HepG2 (cell line): ENCODE results near the gene SYNGR1. TPM values are rescaled to one million over a fixed set of nuclear protein-coding genes. Genes with fewer than 3 reads are reported as not detected.

Experiments used
- ATAC-seq: fragments of 200-7000 bp; cut with Tn5 transposase; 3 replicates; pipeline ENCODE4 v1.9.1; 2020; ENCODE audit warnings: mild to moderate bottlenecking, moderate library complexity
- BruUV-seq: library from RNA; stranded (reverse); fragments of 400-500 nt; replicated peaks from 2 replicates; lab custom pipeline; 2021; lab: Mats Ljungman, UMichigan
- CTCF ChIA-PET: fragments of 300-600 bp; formaldehyde crosslinking; extraction: SDS; loops from one replicate; lab custom pipeline; 2021; ENCODE audit warnings: low total read pairs, inconsistent platforms, low intra/inter-chr PET ratio; lab: Yijun Ruan, JAX
- POLR2A ChIA-PET: fragments of 350-600 bp; sonication (Branson Sonifier 250); formaldehyde crosslinking; loops from one replicate; lab custom pipeline; 2020; ENCODE audit warnings: antibody characterized with exemption, inconsistent platforms; lab: Yijun Ruan, JAX
- DNase-seq: peaks from one replicate; pipeline ENCODE4 v3.0.0-alpha.2; 2015; ENCODE audit warnings: low spot score
- FAIRE-seq: peaks from 3 replicates; lab custom pipeline; 2011; peaks lifted over from hg19 to GRCh38; lab: Jason Lieb, UNC
- H2AFZ ChIP-seq: one replicate; pipeline ENCODE4 v1.6.1; 2011; ENCODE audit warnings: low read length, inconsistent platforms
- H3K27ac ChIP-seq: fragments of 300-600 bp; 3 replicates; pipeline ENCODE4 v1.8.0; 2011; ENCODE audit warnings: mixed run types, mild to moderate bottlenecking, mixed read lengths, low read length, inconsistent platforms; ENCODE audit not compliant: insufficient read depth; ENCODE audit errors: extremely low read length
- H3K27me3 ChIP-seq, 2 experiments: fragments of 200-600 bp in 1 of 2; 2 replicates in 1 of 2; 3 replicates in 1 of 2; pipeline versions ENCODE4 v1.6.0 to v1.8.0; 2011; ENCODE audit warnings: low read length in 2 of 2, mild to moderate bottlenecking in 2 of 2, moderate library complexity in 2 of 2, inconsistent platforms in 1 of 2; ENCODE audit not compliant: insufficient read depth in 2 of 2, control insufficient read depth in 1 of 2
- H3K36me3 ChIP-seq, 2 experiments: fragments of 200-600 bp in 1 of 2; replicated peaks in 1 of 2; 2 replicates in 1 of 2; 3 replicates in 1 of 2; pipeline versions ENCODE4 v1.5.1 to v1.8.0; 2011; ENCODE audit warnings: low read length in 2 of 2, inconsistent platforms in 1 of 2; ENCODE audit not compliant: insufficient read depth in 2 of 2, control insufficient read depth in 1 of 2
- H3K4me1 ChIP-seq: 2 replicates; pipeline ENCODE4 v1.5.1; 2012; ENCODE audit warnings: low read length, inconsistent platforms; ENCODE audit not compliant: insufficient read depth
- H3K4me2 ChIP-seq: 2 replicates; pipeline ENCODE4 v1.6.0; 2011; ENCODE audit warnings: low read depth, low read length, inconsistent platforms
- H3K4me3 ChIP-seq, 3 experiments: fragments of 200-600 bp in 1 of 3; sonication (generic), shearing (Covaris generic) in 1 of 3; replicated peaks in 1 of 3; 2 replicates each; pipeline ENCODE4 v1.5.1; 2011 to 2016; ENCODE audit warnings: low read length in 3 of 3, inconsistent platforms in 2 of 3, low read depth in 2 of 3, mild to moderate bottlenecking in 2 of 3, control low read depth in 1 of 3, mixed read lengths in 1 of 3; ENCODE audit not compliant: insufficient read depth in 1 of 3
- H3K79me2 ChIP-seq: one replicate; pipeline ENCODE4 v1.6.1; 2011; ENCODE audit warnings: low read length, inconsistent platforms; ENCODE audit not compliant: insufficient read depth
- H3K9ac ChIP-seq: 2 replicates; pipeline ENCODE4 v1.6.0; 2011; ENCODE audit warnings: mild to moderate bottlenecking, low read depth, low read length, inconsistent platforms; ENCODE audit not compliant: insufficient read depth
- H3K9me3 ChIP-seq: 2 replicates; pipeline ENCODE4 v1.5.1; 2012; ENCODE audit warnings: mild to moderate bottlenecking, low read length
- H4K20me1 ChIP-seq: 2 replicates; pipeline ENCODE4 v1.6.0; 2011; ENCODE audit warnings: inconsistent platforms, mild to moderate bottlenecking, low read length, moderate library complexity; ENCODE audit not compliant: insufficient read depth
- ATF6 ChIP-seq: sonication (generic); formaldehyde crosslinking; conservative IDR thresholded peaks from 2 replicates; pipeline ENCODE4 v1.4.0; 2020; ENCODE audit warnings: missing genetic modification reagents
- HNRNPH1 ChIP-seq: fragments of 200-400 bp; formaldehyde crosslinking; optimal IDR thresholded peaks from 2 replicates; pipeline ENCODE3; 2017; ENCODE audit warnings: mild to moderate bottlenecking, low read depth, low read length
- KMT2A ChIP-seq: sonication (generic); formaldehyde crosslinking; IDR thresholded peaks from 2 replicates; pipeline ENCODE4 v1.4.0; 2020; ENCODE audit warnings: missing genetic modification reagents
- MIER2 ChIP-seq: IDR thresholded peaks from 2 replicates; pipeline ENCODE4 v1.6.1; 2016; ENCODE audit warnings: missing biosample characterization, missing genetic modification reagents
- MIXL1 ChIP-seq: IDR thresholded peaks from 2 replicates; pipeline ENCODE4 v1.6.1; 2016
- POGZ ChIP-seq: sonication (generic); formaldehyde crosslinking; IDR thresholded peaks from 2 replicates; pipeline ENCODE4 v1.4.0; 2020; ENCODE audit warnings: mild to moderate bottlenecking, missing genetic modification reagents
- SNRNP70 ChIP-seq: fragments of 200-400 bp; formaldehyde crosslinking; IDR thresholded peaks from 2 replicates; pipeline ENCODE4 v1.6.1; 2017; ENCODE audit warnings: mild to moderate bottlenecking, low read depth, low read length, moderate library complexity
- SPEN ChIP-seq: sonication (generic); formaldehyde crosslinking; IDR thresholded peaks from 2 replicates; pipeline ENCODE4 v1.5.1; 2020; ENCODE audit warnings: low read depth, mild to moderate bottlenecking, missing genetic modification reagents
- TFAP4 ChIP-seq: sonication (generic); IDR thresholded peaks from 2 replicates; pipeline ENCODE4 v1.6.1; 2016; ENCODE audit warnings: low read depth, borderline replicate concordance
- ZEB1 ChIP-seq: IDR thresholded peaks from 2 replicates; pipeline ENCODE4 v1.6.1; 2012; ENCODE audit warnings: mild to moderate bottlenecking, low read depth, inconsistent platforms; ENCODE audit not compliant: insufficient replicate concordance
- WGBS: methylation state at CpG from one replicate; pipeline ENCODE4 v1.1.6; 2017; ENCODE audit warnings: low lambda C conversion rate; 5-methylcytosine and 5-hydroxymethylcytosine counted together
- in situ Hi-C: cut with HindIII; loops from 2 replicates; pipeline ENCODE4 v1.10.0; 2017; ENCODE audit warnings: low pct_unique_long_range_greater_than_20kb; ENCODE audit not compliant: extremely low pct_ligation_motif_present
- intact Hi-C: fragments of 100-400 bp; cut with micrococcal nuclease; formaldehyde crosslinking; loops from one replicate; pipeline ENCODE4 v1.10.0; 2022; ENCODE audit not compliant: unreplicated experiment
- polyA plus RNA-seq, 8 experiments: library from polyadenylated mRNA; depleted of rRNA in 3 of 8; stranded (reverse) in 7 of 8; unstranded in 1 of 8; fragments of >200 nt; fragmentation: Illumina TruSeq in 4 of 8; extraction: Trizol in 4 of 8; gene quantifications; 2 replicates each; pipeline versions ENCODE4 v1.2.1 to v1.2.3, GENCODE V29; 2011 to 2016; ENCODE audit warnings: low read depth in 4 of 8, missing spikeins in 1 of 8, mixed read lengths in 1 of 8; ENCODE audit not compliant: insufficient read depth in 1 of 8
- total RNA-seq, 5 experiments: library from RNA; depleted of rRNA; stranded (reverse); fragments of >200 nt; fragmentation: Illumina TruSeq; extraction: Trizol; gene quantifications; 2 replicates each; pipeline ENCODE4 v1.2.3, GENCODE V29; 2016; ENCODE audit warnings: low read depth in 1 of 5

Gene SYNGR1
- total and polyA plus RNA-seq, 2 of the 13 experiments (the other 11 are each of a cell fraction or from before 2014, with no cell fraction given): 0.27 to 2.7 TPM

GRCh38 chr22:39428597-39429071, 78.8 kb downstream of the SYNGR1 start:
- intact Hi-C loops (no loop called here), in situ Hi-C loops (no loop called here)
- Histone ChIP-seq H3K4me1 (no peaks in the 10 kb centered on the region), H2AFZ (no peak overlapping the region), H3K4me2 (no peak overlapping the region), H3K9me3 (no peaks in the 10 kb centered on the region), H3K27ac (no peak overlapping the region), H4K20me1 (0 out of 2 replicates have a peak, but pooled peaks cover 3% of the 10 kb centered on the region), H3K4me3 (no peak overlapping the region), H3K27me3 (no peaks in the 10 kb centered on the region), H3K9ac (no peak overlapping the region), H3K79me2 (no peaks in the 10 kb centered on the region), H3K36me3 (peaks cover 23 to 45% of the 10 kb centered on the region in 2 experiments)
- 100% methylated on average over 3 of the region's 10 CpGs for WGBS
- no TSS peak for BruUV-seq
- DNase-seq (no peak), FAIRE-seq (no peak), ATAC-seq (no peak)
- TF ChIP-seq POGZ (CRISPR knock-in tag): no peak
- no peak for TF ChIP-seq SNRNP70
- no peak for TF ChIP-seq HNRNPH1
- no peak for TF ChIP-seq KMT2A (CRISPR knock-in tag)
- no peak for TF ChIP-seq TFAP4
- no peak for TF ChIP-seq ZEB1
- no peak for TF ChIP-seq MIXL1 (CRISPR knock-in tag)
- no peak for TF ChIP-seq MIER2 (CRISPR knock-in tag)
- no peak for TF ChIP-seq ATF6 (CRISPR knock-in tag)
- no peak for TF ChIP-seq SPEN (CRISPR knock-in tag)
- ChIA-PET CTCF (no interaction called here), POLR2A (no interaction called here)
